ENCODE data around the gene UBE3B. TPM values are rescaled to one million over a fixed set of nuclear protein-coding genes. Genes with fewer than 3 reads are reported as not detected.

The UBE3B gene
- total RNA-seq, 2 experiments from 2014 or later, result 32.0 to 34.1 TPM

DNA sequence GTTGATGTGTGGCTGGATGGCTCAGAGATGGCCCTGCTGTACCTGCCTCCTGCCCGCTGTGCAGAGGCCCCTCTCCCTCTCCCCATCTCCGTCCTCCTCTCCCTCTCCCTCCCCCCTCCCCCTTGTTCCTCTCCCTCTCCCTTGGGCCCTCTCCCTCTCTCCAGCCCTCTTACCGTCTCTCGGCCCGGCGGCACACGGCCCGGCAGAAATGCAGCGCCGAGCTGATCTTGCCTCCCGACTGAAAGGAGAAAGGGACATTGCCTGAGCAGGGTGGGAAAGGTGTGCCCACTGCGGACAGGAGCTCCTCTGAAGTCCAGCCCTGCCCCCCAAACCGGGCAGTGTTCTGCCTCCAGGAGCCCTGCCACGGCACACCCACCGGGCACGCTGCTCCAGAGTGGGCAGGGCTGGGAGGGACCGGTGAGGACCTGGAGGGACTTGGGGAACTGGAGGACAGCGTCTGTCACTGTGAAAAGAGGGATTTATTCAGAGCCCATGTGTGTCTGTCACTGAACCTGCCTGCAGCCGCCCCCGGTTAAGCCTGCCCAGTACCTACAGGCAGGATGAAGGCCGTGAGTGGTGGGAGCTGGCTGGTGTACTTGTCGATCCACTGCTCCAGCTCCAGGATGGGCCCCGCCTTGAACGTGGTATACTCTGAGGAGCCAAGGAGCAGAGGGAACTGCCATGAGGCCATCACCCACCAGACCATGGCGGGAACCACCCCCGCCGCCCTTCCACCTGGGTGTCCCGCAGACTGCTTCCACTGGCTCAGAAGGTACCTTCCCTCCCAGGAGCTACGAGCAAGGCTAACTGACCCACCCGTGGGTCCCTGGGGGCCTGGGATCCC is 83.7 kb downstream of the UBE3B start:
- POLR2A ChIA-PET, result no interaction called here
- peaks cover 4% of the 10 kb centered on the region for H3K9me3 Mint-ChIP-seq (ENCODE audit: insufficient read depth)
- no peaks in the 10 kb centered on the region for H3K27me3 Mint-ChIP-seq (ENCODE audit: low read depth)
- ATAC-seq, result no peak
- H3K27ac Mint-ChIP-seq, result no peak overlapping the region
- DNase-seq, result no peak
- H3K4me1 Mint-ChIP-seq (ENCODE audit: low read depth), result no peaks in the 10 kb centered on the region
- peaks cover 23% of the 10 kb centered on the region for H3K36me3 Mint-ChIP-seq (ENCODE audit: low read depth)
- no peak overlapping the region for H3K4me3 Mint-ChIP-seq
- CTCF ChIA-PET, result no interaction called here

DNA sequence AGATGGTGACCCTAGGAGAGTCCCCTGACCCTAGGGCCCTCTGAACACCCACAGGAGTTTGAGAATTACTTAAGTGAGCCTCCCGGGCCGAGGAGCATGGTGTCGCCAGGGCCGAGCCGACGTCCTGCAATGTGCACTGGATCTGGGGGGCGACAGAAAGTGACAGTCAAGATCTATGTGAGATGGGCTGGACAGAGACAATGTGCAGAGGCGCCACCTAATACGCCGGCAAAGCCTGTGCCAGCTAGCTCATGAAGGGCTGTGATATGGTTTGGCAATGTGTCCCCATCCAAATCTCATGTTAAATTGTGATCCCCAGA is 84.2 kb downstream of the UBE3B start:
- no peak overlapping the region for H3K4me3 Mint-ChIP-seq
- H3K27me3 Mint-ChIP-seq (ENCODE audit: low read depth), result no peaks in the 10 kb centered on the region
- peaks cover 25% of the 10 kb centered on the region for H3K36me3 Mint-ChIP-seq (ENCODE audit: low read depth)
- no peak for ATAC-seq
- H3K9me3 Mint-ChIP-seq (ENCODE audit: insufficient read depth), result peaks cover 4% of the 10 kb centered on the region
- no peak for DNase-seq
- no peaks in the 10 kb centered on the region for H3K4me1 Mint-ChIP-seq (ENCODE audit: low read depth)
- ChIA-PET CTCF (no interaction called here), POLR2A (no interaction called here)
- no peak overlapping the region for H3K27ac Mint-ChIP-seq

DNA sequence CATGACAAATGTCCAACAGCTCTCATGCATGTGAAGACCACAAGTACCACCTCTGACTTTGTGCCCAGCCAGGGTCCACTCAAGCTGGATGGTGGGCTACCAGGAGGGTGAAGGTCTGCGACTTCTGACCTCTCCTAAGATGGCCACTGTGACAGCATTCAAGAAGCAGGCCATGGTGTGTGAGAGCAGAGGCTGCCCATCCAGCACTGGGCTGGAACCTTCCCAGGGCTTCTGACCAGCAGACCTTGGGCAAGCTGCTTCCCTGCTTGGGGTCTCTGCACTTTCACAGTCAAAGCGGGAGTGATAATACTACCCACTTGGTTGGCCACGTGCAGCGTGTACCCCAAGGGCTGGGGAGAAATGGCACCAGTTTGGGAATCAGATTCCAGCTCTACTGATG is 85.4 kb downstream of the UBE3B start:
- Mint-ChIP-seq H3K27me3 (ENCODE audit: low read depth) (no peaks in the 10 kb centered on the region), H3K9me3 (ENCODE audit: insufficient read depth) (peaks cover 4% of the 10 kb centered on the region), H3K4me3 (no peak overlapping the region), H3K27ac (no peak overlapping the region), H3K36me3 (ENCODE audit: low read depth) (peaks cover 27% of the 10 kb centered on the region), H3K4me1 (ENCODE audit: low read depth) (no peaks in the 10 kb centered on the region)
- ChIA-PET POLR2A (no interaction called here), CTCF (no interaction called here)
- DNase-seq (no peak), ATAC-seq (no peak)

DNA sequence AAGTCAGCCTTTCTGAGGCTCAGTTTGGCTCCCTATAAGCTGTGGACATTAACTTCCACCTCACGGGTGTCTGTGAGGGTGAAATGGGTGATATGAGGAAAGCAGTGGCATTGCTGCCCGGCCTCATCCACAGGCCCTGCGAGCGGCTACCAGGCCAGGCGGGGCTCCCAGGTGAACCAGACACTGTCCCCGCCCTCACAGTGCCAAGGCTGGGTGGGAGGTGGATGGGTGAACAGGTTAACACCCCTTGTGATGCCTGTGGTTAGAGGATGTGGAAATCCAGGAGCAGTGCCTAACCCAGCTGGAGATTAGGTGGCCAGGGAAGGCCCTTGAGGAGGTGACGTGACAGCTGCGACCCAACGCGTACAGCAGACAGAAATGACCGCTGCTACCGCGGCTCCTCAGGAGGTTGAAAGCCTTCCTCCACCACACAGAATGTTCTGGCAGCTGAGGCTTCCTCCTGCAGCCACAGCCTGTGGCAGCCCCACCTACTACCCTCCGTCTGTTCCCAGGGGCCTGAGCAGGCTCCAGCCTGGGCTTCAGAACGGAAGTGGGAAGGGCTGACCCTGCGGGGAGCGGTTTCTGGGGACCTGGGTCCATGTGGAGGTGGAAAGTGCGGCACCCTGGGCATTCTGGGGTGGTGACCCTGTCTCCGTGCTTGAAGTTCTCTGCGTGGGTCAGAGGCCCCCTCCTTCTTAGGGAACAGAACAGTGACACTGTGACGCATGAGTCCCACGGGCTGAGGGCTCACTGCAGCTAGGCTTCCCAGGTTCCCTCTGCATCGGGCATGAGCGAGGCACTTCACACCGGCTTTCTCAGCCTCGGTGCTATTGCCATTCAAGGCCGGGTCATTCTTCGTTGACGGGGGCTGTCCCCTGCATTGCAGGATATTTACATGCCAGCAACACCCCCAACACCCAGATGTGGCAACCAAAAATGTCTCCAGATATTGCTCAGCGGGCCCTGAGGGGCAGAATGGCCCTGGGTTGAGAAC is 86.2 kb downstream of the UBE3B start:
- CTCF ChIA-PET, result interaction anchor here (2.2 kb wide), 1 partner anchor 45 kb away, joined by 5 read pairs; no protein-coding TSS in a partner anchor
- H3K36me3 Mint-ChIP-seq (ENCODE audit: low read depth), result peaks cover 27% of the 10 kb centered on the region
- POLR2A ChIA-PET, result no interaction called here
- no peak overlapping the region for H3K27ac Mint-ChIP-seq
- no peak for DNase-seq
- H3K4me3 Mint-ChIP-seq, result no peak overlapping the region
- no peaks in the 10 kb centered on the region for H3K27me3 Mint-ChIP-seq (ENCODE audit: low read depth)
- ATAC-seq, result no peak
- no peaks in the 10 kb centered on the region for H3K4me1 Mint-ChIP-seq (ENCODE audit: low read depth)
- peaks cover 4% of the 10 kb centered on the region for H3K9me3 Mint-ChIP-seq (ENCODE audit: insufficient read depth)

DNA sequence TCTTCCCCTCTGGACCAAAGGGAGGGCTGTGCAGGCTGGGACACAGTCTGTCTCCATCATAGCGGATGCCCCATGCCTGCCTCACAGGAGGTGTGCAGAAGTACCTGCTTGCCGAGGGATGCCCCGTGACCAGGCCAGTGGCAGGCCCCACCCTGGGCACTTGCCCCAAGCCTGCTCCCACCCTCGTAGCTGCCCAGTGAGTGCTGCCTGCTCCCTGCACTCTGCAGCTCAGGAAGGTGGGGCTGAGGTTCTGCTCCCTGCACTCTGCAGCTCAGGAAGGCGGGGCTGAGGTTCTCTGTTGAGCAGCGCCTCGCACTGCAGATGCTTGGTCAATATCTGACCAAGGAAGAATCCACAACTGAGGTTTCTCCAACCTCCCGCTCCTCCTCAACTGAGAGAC is 89.0 kb downstream of the UBE3B start:
- H3K4me3 Mint-ChIP-seq, result no peak overlapping the region
- H3K27me3 Mint-ChIP-seq (ENCODE audit: low read depth), result no peaks in the 10 kb centered on the region
- ChIA-PET CTCF (no interaction called here), POLR2A (no interaction called here)
- ATAC-seq (peak; percentile 28), DNase-seq (no peak)
- H3K36me3 Mint-ChIP-seq (ENCODE audit: low read depth), result peaks cover 31% of the 10 kb centered on the region
- peaks cover 4% of the 10 kb centered on the region for H3K4me1 Mint-ChIP-seq (ENCODE audit: low read depth)
- H3K9me3 Mint-ChIP-seq (ENCODE audit: insufficient read depth), result peaks cover 4% of the 10 kb centered on the region
- no peak overlapping the region for H3K27ac Mint-ChIP-seq

DNA sequence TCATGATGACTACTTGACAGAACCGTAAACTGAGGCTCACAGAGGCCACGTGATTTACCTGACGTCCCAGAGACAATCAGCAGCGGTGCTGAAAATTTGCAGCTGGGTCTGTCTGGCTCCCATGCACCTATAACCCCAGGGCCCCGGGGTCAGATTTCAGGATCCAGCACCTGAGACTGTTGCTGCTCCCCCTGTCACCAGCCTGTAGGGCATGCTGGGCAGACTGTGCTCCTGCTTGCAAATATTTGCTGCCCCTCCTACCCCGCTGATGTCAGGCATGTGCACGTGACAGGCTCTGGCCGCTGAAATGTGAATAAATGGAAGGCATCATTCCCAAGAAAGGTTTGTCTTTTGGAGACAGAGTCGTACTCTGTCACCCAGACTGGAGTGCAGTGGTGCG is 89.9 kb downstream of the UBE3B start:
- no peaks in the 10 kb centered on the region for H3K27me3 Mint-ChIP-seq (ENCODE audit: low read depth)
- no peak overlapping the region for H3K4me3 Mint-ChIP-seq
- ChIA-PET POLR2A (no interaction called here), CTCF (no interaction called here)
- peaks cover 4% of the 10 kb centered on the region for H3K4me1 Mint-ChIP-seq (ENCODE audit: low read depth)
- H3K27ac Mint-ChIP-seq, result no peak overlapping the region
- H3K9me3 Mint-ChIP-seq (ENCODE audit: insufficient read depth), result no peaks in the 10 kb centered on the region
- no peak for ATAC-seq
- peaks cover 23% of the 10 kb centered on the region for H3K36me3 Mint-ChIP-seq (ENCODE audit: low read depth)
- DNase-seq, result no peak

DNA sequence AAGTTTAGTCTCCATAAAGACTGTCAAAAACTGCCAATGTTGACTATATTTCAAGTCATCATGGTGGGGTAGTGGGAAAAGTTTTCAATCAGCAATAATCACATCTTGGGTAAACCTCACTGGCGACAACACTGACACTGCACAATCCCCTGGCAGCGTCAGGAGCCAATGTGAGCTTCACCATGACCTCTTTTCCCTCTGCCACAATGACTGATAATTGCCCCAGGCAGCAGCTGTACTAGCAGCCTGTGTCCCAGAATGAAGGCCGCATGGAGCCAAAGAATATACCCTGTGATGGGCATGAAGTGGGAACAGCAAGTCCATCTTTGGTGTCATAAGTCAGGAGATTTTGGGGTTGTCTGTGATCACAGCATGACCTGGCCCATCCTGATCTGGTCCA is 90.5 kb downstream of the UBE3B start:
- Mint-ChIP-seq H3K27me3 (ENCODE audit: low read depth) (no peaks in the 10 kb centered on the region), H3K4me1 (ENCODE audit: low read depth) (peaks cover 10% of the 10 kb centered on the region), H3K36me3 (ENCODE audit: low read depth) (peaks cover 19% of the 10 kb centered on the region), H3K27ac (no peak overlapping the region), H3K4me3 (no peak overlapping the region), H3K9me3 (ENCODE audit: insufficient read depth) (no peaks in the 10 kb centered on the region)
- no peak for ATAC-seq
- CTCF ChIA-PET, result no interaction called here
- DNase-seq, result no peak
- POLR2A ChIA-PET, result no interaction called here

DNA sequence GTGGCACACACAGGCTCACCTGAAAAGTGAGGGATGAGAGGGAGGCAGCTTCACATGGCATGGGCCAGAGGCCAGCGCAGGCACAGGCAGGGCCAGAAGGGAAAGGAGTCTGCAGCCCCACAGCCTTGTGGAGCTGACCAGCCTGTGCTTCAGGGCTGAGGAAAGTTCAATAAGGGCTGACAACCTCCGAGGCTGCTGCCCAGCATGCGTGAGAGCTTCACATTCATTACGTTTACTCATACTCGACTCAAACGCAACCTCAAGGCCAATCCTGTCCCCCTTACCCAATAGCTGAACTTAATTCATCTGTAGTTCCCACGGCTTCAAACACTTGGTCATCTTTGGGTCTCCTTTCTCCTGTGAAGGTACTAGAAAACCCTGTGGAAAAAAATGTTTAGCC is 91.1 kb downstream of the UBE3B start:
- no peak for DNase-seq
- no peaks in the 10 kb centered on the region for H3K27me3 Mint-ChIP-seq (ENCODE audit: low read depth)
- H3K36me3 Mint-ChIP-seq (ENCODE audit: low read depth), result peaks cover 15% of the 10 kb centered on the region
- H3K4me1 Mint-ChIP-seq (ENCODE audit: low read depth), result peaks cover 14% of the 10 kb centered on the region
- CTCF ChIA-PET, result interaction anchor here (0.8 kb wide), 1 partner anchor 29 kb away, joined by 3 read pairs; no protein-coding TSS in a partner anchor
- ATAC-seq, result no peak
- POLR2A ChIA-PET, result no interaction called here
- H3K27ac Mint-ChIP-seq, result no peak overlapping the region
- H3K4me3 Mint-ChIP-seq, result no peak overlapping the region
- H3K9me3 Mint-ChIP-seq (ENCODE audit: insufficient read depth), result no peaks in the 10 kb centered on the region

DNA sequence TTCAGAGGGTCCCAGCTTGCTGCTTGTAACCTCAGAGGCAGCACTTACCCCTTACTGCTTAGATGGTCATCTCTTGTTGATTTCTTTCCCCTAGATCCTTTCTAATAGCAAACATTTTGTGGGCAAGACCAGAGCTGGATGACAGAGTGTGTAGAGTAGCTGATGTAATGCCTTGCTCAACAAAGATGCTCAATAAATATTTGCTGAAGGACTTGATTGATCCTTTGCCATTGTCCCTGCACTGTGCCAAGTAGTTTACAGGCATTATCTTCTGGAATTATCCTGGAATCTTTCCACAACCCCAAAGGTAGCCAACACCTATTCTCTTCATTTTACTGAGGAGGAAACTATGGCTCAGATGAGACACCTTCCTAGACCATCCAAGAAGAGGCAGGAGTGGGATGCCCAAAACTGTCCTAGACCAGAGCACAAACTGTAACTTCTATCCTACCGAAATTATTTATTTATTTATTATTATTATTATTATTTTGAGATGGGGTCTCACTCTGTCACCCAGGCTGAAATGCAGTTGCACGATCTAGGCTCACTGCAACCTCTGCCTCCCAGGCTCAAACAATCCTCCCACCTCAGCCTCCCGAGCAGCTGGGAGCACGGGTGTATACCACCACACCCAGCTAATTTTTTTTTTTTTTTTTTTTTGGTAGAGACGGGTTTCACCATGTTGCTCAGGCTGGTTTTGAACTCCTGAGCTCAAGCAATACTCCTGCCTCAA is 94.5 kb downstream of the UBE3B start:
- DNase-seq (no peak), ATAC-seq (no peak)
- ChIA-PET CTCF (interaction anchor here (1.0 to 3.0 kb wide), 6 partner anchors 26 to 273 kb away, joined by 3 to 17 read pairs (median 4); no protein-coding TSS in a partner anchor), POLR2A (interaction anchor here (0.9 kb wide), 1 partner anchor 95 kb away, joined by 3 read pairs; the partner anchor contains the start of genes KCTD10 and UBE3B)
- H3K27me3 Mint-ChIP-seq (ENCODE audit: low read depth), result no peaks in the 10 kb centered on the region
- H3K4me1 Mint-ChIP-seq (ENCODE audit: low read depth), result peaks cover 26% of the 10 kb centered on the region
- no peaks in the 10 kb centered on the region for H3K9me3 Mint-ChIP-seq (ENCODE audit: insufficient read depth)
- H3K4me3 Mint-ChIP-seq, result no peak overlapping the region
- peaks cover 13% of the 10 kb centered on the region for H3K36me3 Mint-ChIP-seq (ENCODE audit: low read depth)
- H3K27ac Mint-ChIP-seq, result peak overlapping the region; percentile 9

DNA sequence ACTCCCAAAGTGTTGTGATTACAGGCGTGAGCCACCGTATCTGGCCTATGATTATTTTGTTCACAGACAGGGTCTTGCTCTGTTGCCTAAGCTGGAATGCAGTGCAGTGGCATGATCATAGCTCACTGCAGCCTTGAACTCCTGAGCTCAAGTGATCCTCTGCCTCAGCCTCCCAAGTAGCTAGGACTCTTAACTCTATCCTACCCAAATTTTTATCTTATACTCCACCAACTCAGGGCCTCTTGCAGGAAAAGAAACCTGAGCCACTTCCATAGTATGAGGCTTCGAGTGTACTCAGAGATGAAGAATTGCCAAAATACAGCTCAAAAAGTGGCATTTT is 95.0 kb downstream of the UBE3B start:
- CTCF ChIA-PET, result interaction anchor here (1.0 to 3.0 kb wide), 6 partner anchors 25 to 273 kb away, joined by 3 to 17 read pairs (median 4); no protein-coding TSS in a partner anchor
- Mint-ChIP-seq H3K27ac (peak overlapping the region; percentile 97), H3K36me3 (ENCODE audit: low read depth) (peaks cover 17% of the 10 kb centered on the region), H3K9me3 (ENCODE audit: insufficient read depth) (no peaks in the 10 kb centered on the region), H3K27me3 (ENCODE audit: low read depth) (no peaks in the 10 kb centered on the region), H3K4me3 (peak overlapping the region; percentile 86), H3K4me1 (ENCODE audit: low read depth) (peaks cover 26% of the 10 kb centered on the region)
- ATAC-seq (no peak), DNase-seq (no peak)
- POLR2A ChIA-PET, result interaction anchor here (0.9 kb wide), 1 partner anchor 95 kb away, joined by 3 read pairs; the partner anchor contains the start of genes KCTD10 and UBE3B

DNA sequence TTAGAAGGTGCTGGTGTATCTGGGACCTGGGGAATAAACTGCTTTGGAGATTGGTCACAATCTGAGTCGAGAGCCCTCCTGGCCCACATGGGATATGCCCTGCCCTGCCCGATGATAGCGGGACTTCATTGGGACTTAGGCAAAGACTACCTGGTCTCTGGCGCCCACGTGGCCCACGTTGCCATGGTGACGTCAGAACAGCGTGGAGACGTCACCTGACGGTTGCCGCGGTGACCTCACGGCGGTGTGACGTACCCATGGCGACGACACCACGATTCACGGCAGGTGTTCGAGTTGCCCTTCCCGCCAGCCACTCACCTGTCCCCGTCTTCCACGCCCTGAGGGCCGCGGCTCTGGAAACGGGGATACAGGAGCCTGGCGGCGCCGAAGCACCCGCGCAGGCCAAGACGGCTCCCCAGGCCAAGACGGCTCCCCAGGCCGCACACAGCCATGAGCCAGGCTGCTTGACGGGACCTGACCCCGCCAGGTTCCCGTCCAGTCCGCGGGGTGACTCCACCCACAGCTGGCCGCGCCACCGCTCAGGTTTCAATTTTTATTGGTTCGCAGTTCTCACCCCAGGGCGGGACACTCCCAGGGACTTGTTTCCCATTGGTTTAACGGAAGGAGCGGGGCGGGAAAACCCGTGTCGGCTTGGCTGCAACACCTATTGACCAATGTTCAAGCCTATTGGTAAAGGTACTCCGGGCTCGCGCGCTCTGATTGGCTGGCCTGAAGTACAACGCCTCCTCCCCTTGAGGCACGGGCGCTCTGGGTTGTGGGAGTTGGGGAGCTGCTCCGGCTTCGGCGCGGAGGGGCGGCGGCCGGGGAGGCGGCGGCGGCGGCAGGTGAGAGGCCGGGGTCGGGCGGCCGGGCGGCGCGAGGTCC is 95.8 kb downstream of the UBE3B start, which contains the start of the genes MMAB and MVK:
Gene MMAB, minus strand, starts transcription at position 476 of the 885 bp plus-strand sequence. Its CDS starts 24 bp downstream, at position 452.
Gene MVK, plus strand, starts transcription at position 766 of the 885 bp plus-strand sequence. CDS start 1,029 bp downstream, outside the sequence.
- ATAC-seq, result peak; percentile 96
- no peaks in the 10 kb centered on the region for H3K9me3 Mint-ChIP-seq (ENCODE audit: insufficient read depth)
- DNase-seq, result peak; percentile 100
- H3K27me3 Mint-ChIP-seq (ENCODE audit: low read depth), result no peaks in the 10 kb centered on the region
- peak within 1 kb of the TSS; percentile 97 for H3K27ac Mint-ChIP-seq
- CTCF ChIA-PET, result interaction anchor here (0.8 to 3.0 kb wide), 9 partner anchors 24 to 272 kb away, joined by 3 to 17 read pairs (median 3); no protein-coding TSS in a partner anchor
- peaks cover 26% of the 10 kb centered on the region for H3K4me1 Mint-ChIP-seq (ENCODE audit: low read depth)
- POLR2A ChIA-PET, result interaction anchor here (0.9 to 1.2 kb wide), 4 partner anchors 24 to 895 kb away, joined by 3 read pairs; partner anchors contain the start of genes FAM216A, GPN3, KCTD10 and UBE3B
- peaks cover 23% of the 10 kb centered on the region for H3K36me3 Mint-ChIP-seq (ENCODE audit: low read depth)
- peak within 1 kb of the TSS; percentile 86 for H3K4me3 Mint-ChIP-seq
